Activated T-cell treated with anti-CD3 and anti-CD28 coated beads, Interleukin-2, amount 50 U/mL, for 24 hours (primary cell): ENCODE results near the gene LRP3.
"Not testable (repeated sequence)": the region's sequence is repeated elsewhere in the genome, so short reads cannot be mapped to it uniquely, and the experiment has no call there.

Experiments used
- DNase-seq: peaks from one replicate; pipeline ENCODE4 v3.0.0-alpha.2; 2020
- H3K27ac Mint-ChIP-seq: 2 replicates; pipeline ENCODE4 v1.8.0; 2020; ENCODE audit warnings: mild to moderate bottlenecking, mixed read lengths
- H3K27me3 Mint-ChIP-seq: 2 replicates; pipeline ENCODE4 v1.8.0; 2020; ENCODE audit warnings: mixed read lengths
- H3K36me3 Mint-ChIP-seq: 2 replicates; pipeline ENCODE4 v1.8.0; 2020; ENCODE audit warnings: low read depth, mixed read lengths
- H3K4me1 Mint-ChIP-seq: 2 replicates; pipeline ENCODE4 v1.8.0; 2020; ENCODE audit warnings: low read depth, mixed read lengths
- H3K4me3 Mint-ChIP-seq: 2 replicates; pipeline ENCODE4 v1.8.0; 2020; ENCODE audit warnings: mild to moderate bottlenecking, moderate library complexity, mixed read lengths
- H3K9me3 Mint-ChIP-seq: 2 replicates; pipeline ENCODE4 v1.8.0; 2020; ENCODE audit warnings: mixed read lengths

Gene LRP3

DNA sequence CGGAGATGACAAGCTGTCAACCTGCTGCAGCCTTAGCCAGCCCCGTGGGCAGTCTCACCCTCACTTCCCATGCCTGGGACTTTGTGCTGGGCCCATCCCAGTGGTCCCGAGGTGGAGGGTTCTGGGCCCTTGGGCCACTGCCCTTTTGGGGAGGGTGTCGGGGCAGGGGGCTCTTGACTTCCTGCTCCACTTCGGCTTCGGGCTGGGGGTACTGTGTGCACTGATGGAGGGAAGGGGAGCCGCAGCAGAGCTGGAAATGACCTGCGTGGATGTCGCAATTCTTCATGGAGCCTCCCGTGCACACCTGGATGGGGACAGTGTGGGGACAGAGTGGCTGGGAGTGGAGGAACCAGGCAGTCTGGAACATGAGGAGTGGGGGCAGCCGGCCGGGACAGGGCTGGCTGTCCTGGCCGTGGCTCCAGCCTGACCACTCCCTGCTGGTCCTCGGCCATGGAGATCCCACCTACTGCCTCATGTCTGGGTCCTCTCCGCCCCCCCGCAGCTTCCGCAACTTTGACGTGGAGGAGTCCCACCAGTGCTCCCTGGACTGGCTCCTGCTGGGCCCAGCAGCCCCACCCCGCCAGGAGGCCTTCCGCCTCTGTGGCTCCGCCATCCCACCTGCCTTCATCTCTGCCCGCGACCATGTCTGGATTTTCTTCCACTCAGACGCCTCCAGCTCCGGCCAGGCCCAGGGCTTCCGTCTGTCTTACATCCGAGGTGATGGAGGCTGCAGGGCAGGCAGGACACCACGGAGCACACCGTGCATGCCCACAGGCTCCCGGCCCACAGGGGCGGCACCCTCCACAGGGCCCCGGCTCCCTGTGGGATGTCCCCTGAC lies 10.2 kb downstream of the LRP3 start:
- no peaks in the 10 kb centered on the region for H3K9me3 Mint-ChIP-seq
- H3K36me3 Mint-ChIP-seq = no peaks in the 10 kb centered on the region
- no peaks in the 10 kb centered on the region for H3K4me1 Mint-ChIP-seq
- no peak overlapping the region for H3K27ac Mint-ChIP-seq
- H3K27me3 Mint-ChIP-seq = no peaks in the 10 kb centered on the region
- no peak overlapping the region for H3K4me3 Mint-ChIP-seq
- no peak for DNase-seq

GRCh38 chr19:33205110-33205509 lies 11.0 kb downstream of the LRP3 start:
- Mint-ChIP-seq H3K4me1 (no peaks in the 10 kb centered on the region), H3K4me3 (no peak overlapping the region), H3K36me3 (no peaks in the 10 kb centered on the region), H3K27ac (no peak overlapping the region), H3K27me3 (no peaks in the 10 kb centered on the region), H3K9me3 (no peaks in the 10 kb centered on the region)
- DNase-seq = no peak

GRCh38 chr19:33205531-33206260 lies 11.6 kb downstream of the LRP3 start:
- Mint-ChIP-seq H3K36me3 (no peaks in the 10 kb centered on the region), H3K4me3 (no peak overlapping the region), H3K9me3 (no peaks in the 10 kb centered on the region), H3K27me3 (no peaks in the 10 kb centered on the region), H3K27ac (no peak overlapping the region), H3K4me1 (no peaks in the 10 kb centered on the region)
- DNase-seq = no peak

- H3K36me3 Mint-ChIP-seq = no peaks in the 10 kb centered on the region
- H3K27me3 Mint-ChIP-seq = no peaks in the 10 kb centered on the region
- H3K4me1 Mint-ChIP-seq = no peaks in the 10 kb centered on the region
- DNase-seq = no peak
- no peaks in the 10 kb centered on the region for H3K9me3 Mint-ChIP-seq
- H3K4me3 Mint-ChIP-seq = no peak overlapping the region
- H3K27ac Mint-ChIP-seq = no peak overlapping the region
Measured at GRCh38 chr19:33206261-33207039, 12.3 kb downstream of the LRP3 start.

DNA sequence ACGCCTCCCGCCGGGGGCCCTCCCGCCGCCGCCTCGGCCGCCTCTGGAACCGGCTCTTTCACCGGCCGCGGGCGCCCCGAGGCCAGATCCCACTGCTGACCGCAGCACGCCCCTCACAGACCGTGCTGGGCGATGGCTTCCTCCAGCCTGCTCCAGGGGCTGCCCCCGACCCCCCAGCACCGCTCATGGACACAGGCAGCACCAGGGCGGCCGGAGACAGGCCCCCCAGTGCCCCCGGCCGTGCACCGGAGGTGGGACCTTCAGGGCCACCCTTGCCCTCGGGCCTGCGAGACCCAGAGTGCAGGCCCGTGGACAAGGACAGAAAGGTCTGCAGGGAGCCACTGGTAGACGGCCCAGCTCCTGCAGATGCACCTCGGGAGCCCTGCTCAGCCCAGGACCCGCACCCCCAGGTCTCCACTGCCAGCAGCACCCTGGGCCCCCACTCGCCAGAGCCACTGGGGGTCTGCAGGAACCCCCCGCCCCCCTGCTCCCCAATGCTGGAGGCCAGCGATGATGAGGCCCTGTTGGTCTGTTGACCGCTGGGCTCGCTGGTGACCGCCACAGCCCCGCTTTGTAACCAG lies 13.0 kb downstream of the LRP3 start:
- Mint-ChIP-seq H3K27ac (no peak overlapping the region), H3K36me3 (no peaks in the 10 kb centered on the region), H3K27me3 (no peaks in the 10 kb centered on the region), H3K4me1 (no peaks in the 10 kb centered on the region), H3K4me3 (no peak overlapping the region), H3K9me3 (no peaks in the 10 kb centered on the region)
- no peak for DNase-seq

- Mint-ChIP-seq H3K4me1 (no peaks in the 10 kb centered on the region), H3K27me3 (no peaks in the 10 kb centered on the region), H3K27ac (no peak overlapping the region), H3K36me3 (no peaks in the 10 kb centered on the region), H3K9me3 (no peaks in the 10 kb centered on the region), H3K4me3 (no peak overlapping the region)
- DNase-seq = no peak
Measured at GRCh38 chr19:33207903-33208302, 13.8 kb downstream of the LRP3 start.

DNA sequence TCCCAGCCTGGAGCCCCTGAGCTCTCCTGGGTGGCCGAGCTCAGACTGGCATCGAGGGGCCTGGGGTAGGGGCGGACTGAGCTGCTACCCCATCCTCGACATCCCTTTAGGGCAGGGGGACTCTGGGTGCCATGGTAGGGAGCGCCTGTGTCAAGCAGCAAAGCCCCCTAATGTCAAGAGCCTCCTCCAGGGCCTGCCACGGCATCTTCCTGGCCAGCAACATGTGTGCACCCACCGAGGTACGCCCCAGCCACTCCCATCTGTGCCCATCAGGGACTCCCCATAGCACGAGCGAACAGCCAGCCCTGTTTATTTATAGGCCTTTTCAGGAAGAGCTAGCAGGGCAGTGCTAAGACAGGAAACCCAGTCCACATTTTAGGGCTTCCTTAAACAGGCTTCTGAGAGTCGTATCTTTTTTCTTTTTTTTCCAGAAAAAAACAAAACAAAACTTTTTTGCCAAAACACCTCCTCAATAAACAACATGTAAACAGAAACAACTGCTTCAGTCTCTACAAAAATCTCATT lies 14.3 kb downstream of the LRP3 start:
- Mint-ChIP-seq H3K27ac (no peak overlapping the region), H3K36me3 (no peaks in the 10 kb centered on the region), H3K9me3 (no peaks in the 10 kb centered on the region), H3K4me3 (no peak overlapping the region), H3K4me1 (no peaks in the 10 kb centered on the region), H3K27me3 (no peaks in the 10 kb centered on the region)
- DNase-seq = no peak

GRCh38 chr19:33208904-33209849 lies 15.0 kb downstream of the LRP3 start:
- Mint-ChIP-seq H3K4me3 (no peak overlapping the region), H3K27me3 (no peaks in the 10 kb centered on the region), H3K36me3 (no peaks in the 10 kb centered on the region), H3K27ac (no peak overlapping the region), H3K4me1 (no peaks in the 10 kb centered on the region), H3K9me3 (no peaks in the 10 kb centered on the region)
- DNase-seq = no peak

GRCh38 chr19:33209850-33210230 lies 15.7 kb downstream of the LRP3 start:
- H3K36me3 Mint-ChIP-seq, H3K4me1 Mint-ChIP-seq, H3K27me3 Mint-ChIP-seq, DNase-seq, H3K4me3 Mint-ChIP-seq, H3K27ac Mint-ChIP-seq, H3K9me3 Mint-ChIP-seq: not testable (repeated sequence)

DNA sequence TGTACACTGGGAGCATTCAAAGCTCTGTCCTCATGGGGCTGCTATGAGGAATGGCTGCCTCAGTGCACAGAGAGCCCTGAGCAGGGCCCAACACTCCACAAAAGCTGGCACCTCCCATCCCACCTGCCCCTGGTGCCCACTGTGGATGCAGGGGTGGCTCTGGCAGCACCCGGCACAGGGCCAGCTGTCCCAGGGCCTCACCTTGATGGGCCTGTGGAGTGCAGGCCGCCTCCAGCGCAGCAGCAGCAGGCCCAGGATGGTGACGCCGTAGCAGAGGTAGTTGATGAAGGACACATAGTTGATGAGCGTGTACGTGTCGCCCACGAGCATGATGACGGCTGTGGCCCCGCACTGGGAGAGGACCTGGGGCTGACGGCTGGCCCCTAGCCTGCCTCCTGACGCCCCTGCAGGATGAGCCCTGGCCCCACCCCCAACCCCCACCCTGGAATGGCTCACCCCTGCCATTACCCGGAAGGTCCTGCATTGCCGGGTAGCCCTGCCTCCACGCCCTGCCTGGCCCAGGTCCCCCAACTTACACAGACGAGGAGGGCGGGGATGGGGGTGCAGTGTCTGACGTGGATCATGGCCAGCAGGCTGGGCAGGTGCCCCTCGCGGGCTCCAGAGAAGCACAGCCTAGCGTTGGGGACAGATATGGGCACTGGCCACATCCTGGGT lies 16.3 kb downstream of the LRP3 start:
- no peaks in the 10 kb centered on the region for H3K9me3 Mint-ChIP-seq
- no peak for DNase-seq
- no peaks in the 10 kb centered on the region for H3K36me3 Mint-ChIP-seq
- H3K4me1 Mint-ChIP-seq = no peaks in the 10 kb centered on the region
- H3K27me3 Mint-ChIP-seq = no peaks in the 10 kb centered on the region
- H3K4me3 Mint-ChIP-seq = no peak overlapping the region
- no peak overlapping the region for H3K27ac Mint-ChIP-seq

DNA sequence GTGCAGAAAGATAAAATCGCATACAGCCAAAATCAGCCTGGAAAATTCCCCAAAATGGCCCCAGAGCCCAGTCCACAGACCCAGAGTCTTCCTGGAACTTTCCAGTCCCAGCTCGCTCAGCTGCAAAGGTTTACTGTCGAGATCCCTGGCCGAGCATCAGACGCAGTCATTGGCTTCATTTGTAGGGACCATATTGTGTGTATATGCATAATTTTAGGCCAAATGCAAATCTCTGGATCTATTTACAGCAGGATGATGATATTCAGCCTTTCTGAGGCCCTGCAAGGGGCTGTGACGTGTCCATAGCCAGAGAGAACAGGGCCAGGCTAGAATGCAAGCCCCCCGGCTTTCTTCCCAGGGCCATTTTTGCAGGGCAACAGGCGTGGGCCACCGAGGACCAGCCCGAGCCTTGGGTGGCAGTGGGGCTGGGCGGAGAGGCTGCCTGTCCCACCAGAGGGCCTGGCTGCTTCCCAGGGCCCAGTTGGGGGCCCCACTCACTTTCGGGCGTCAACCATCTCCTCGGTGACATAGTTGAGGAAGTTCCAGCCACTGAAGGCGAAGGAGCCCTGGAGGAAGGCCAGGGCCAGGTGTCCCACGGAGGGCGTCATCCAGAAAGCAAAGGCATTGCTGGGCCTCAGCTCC lies 17.8 kb downstream of the LRP3 start:
- H3K36me3 Mint-ChIP-seq = no peaks in the 10 kb centered on the region
- no peaks in the 10 kb centered on the region for H3K9me3 Mint-ChIP-seq
- no peak overlapping the region for H3K27ac Mint-ChIP-seq
- H3K27me3 Mint-ChIP-seq = no peaks in the 10 kb centered on the region
- H3K4me3 Mint-ChIP-seq = no peak overlapping the region
- DNase-seq = no peak
- no peaks in the 10 kb centered on the region for H3K4me1 Mint-ChIP-seq

DNA sequence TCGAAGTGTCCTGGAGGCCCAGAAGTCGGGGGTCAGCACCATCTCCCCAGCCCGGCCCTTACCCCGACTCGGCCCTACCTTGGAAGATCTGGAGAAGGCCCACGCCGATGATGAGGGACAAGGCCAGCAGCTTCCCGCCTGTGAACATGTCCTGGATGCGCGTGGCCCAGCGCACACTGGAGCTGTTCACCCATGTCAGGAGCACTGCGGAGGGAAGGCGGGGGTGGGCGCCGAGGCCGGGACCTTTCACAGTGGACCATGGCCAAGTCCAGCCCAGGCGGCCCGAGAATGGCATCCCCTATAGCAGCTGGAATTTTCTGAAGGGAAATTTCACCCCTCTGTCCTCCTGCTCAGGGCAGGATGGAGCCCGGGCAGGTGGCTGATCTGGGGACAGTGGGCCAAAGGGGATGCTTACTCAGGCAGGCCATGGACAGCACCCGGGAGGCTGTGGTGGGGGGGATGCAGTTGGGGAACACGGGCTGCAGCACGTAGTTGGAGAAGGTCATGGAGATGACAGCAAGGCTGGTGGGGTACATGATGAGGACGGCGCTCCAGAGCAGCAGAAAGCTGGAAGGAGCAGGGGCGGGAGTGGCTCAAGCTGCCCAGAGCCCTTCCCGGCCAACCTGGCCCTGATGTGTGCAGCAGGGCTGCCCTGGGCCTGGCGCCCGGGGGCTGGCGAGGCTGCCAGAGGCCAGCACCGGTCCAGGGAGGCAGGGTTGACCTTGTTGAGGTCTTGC lies 18.5 kb downstream of the LRP3 start:
- no peaks in the 10 kb centered on the region for H3K27me3 Mint-ChIP-seq
- H3K27ac Mint-ChIP-seq = no peak overlapping the region
- DNase-seq = no peak
- no peaks in the 10 kb centered on the region for H3K4me1 Mint-ChIP-seq
- no peaks in the 10 kb centered on the region for H3K9me3 Mint-ChIP-seq
- no peaks in the 10 kb centered on the region for H3K36me3 Mint-ChIP-seq
- no peak overlapping the region for H3K4me3 Mint-ChIP-seq
